Endothelial cell of umbilical vein (primary cell): Measurements from ENCODE around the gene NUDT21. TPM values are rescaled to one million over a fixed set of nuclear protein-coding genes. Genes with fewer than 3 reads are reported as not detected.

ENCODE experiments used
- BruUV-seq: library from RNA; stranded (reverse); fragments of 400-500 nt; replicated peaks from 2 replicates; lab custom pipeline; 2021; lab: Mats Ljungman, UMichigan
- CTCF ChIA-PET: fragments of 300-600, 350-600 bp; sonication (Branson Sonifier 250); formaldehyde crosslinking; loops from one replicate; lab custom pipeline; 2021; ENCODE audit warnings: antibody characterized with exemption, inconsistent platforms; lab: Charles Lee
- POLR2A ChIA-PET: fragments of 300-600, 350-600 bp; sonication (Branson Sonifier 250); formaldehyde crosslinking; loops from one replicate; lab custom pipeline; 2021; ENCODE audit warnings: antibody characterized with exemption, inconsistent platforms; lab: Charles Lee
- DNase-seq: peaks from one replicate; pipeline ENCODE4 v3.0.0-alpha.2; 2011; ENCODE audit warnings: low read depth, low spot score
- FAIRE-seq: peaks from 2 replicates; lab custom pipeline; 2011; peaks lifted over from hg19 to GRCh38; lab: Jason Lieb, UNC
- H2AFZ ChIP-seq: 2 replicates; pipeline ENCODE4 v1.6.0; 2012; ENCODE audit warnings: low read depth, low read length, control low read depth, inconsistent platforms
- H3K27ac ChIP-seq: 2 replicates; pipeline ENCODE4 v1.5.1; 2011; ENCODE audit warnings: low read depth, mild to moderate bottlenecking, control low read depth, low read length, moderate library complexity; ENCODE audit not compliant: insufficient read depth
- H3K27me3 ChIP-seq, 2 experiments: 2 replicates each; pipeline versions ENCODE4 v1.6.0 to v1.6.1; 2011; ENCODE audit warnings: low read length in 2 of 2, mixed read lengths in 1 of 2; ENCODE audit not compliant: control insufficient read depth in 2 of 2, insufficient read depth in 2 of 2
- H3K36me3 ChIP-seq, 2 experiments: 2 replicates in 1 of 2; 3 replicates in 1 of 2; pipeline ENCODE4 v1.5.1; 2011; ENCODE audit warnings: low read length in 2 of 2, mild to moderate bottlenecking in 1 of 2, moderate library complexity in 1 of 2; ENCODE audit not compliant: control insufficient read depth in 2 of 2, insufficient read depth in 2 of 2; ENCODE audit errors: extremely low read depth in 1 of 2
- H3K4me1 ChIP-seq: 3 replicates; pipeline ENCODE4 v1.5.1; 2011; ENCODE audit warnings: mild to moderate bottlenecking, low read length; ENCODE audit not compliant: control insufficient read depth, insufficient read depth; ENCODE audit errors: extremely low read depth
- H3K4me2 ChIP-seq: 2 replicates; pipeline ENCODE4 v1.6.1; 2011; ENCODE audit warnings: low read length, control low read depth, mixed read lengths; ENCODE audit not compliant: insufficient read depth
- H3K4me3 ChIP-seq, 3 experiments: fragments of 200-600 bp in 1 of 3; sonication (generic), shearing (Covaris generic) in 1 of 3; replicated peaks in 1 of 3; 2 replicates each; pipeline ENCODE4 v1.5.1; 2011 to 2016; ENCODE audit warnings: control low read depth in 3 of 3, low read length in 3 of 3, mild to moderate bottlenecking in 2 of 3, inconsistent platforms in 1 of 3, low read depth in 1 of 3, moderate library complexity in 1 of 3; ENCODE audit not compliant: insufficient read depth in 1 of 3
- H3K79me2 ChIP-seq: 2 replicates; pipeline ENCODE4 v1.6.0; 2012; ENCODE audit warnings: low read length, inconsistent platforms; ENCODE audit not compliant: control insufficient read depth, insufficient read depth
- H3K9ac ChIP-seq: replicated peaks from 2 replicates; pipeline ENCODE3; 2011; ENCODE audit warnings: low read length, control low read depth; ENCODE audit not compliant: insufficient read depth; ENCODE audit errors: extremely low read depth
- H3K9me1 ChIP-seq: replicated peaks from 3 replicates; pipeline ENCODE4 v1.6.0; 2011; ENCODE audit warnings: mild to moderate bottlenecking, low read length; ENCODE audit not compliant: control insufficient read depth, insufficient read depth; ENCODE audit errors: extremely low read depth
- H3K9me3 ChIP-seq: replicated peaks from 2 replicates; pipeline ENCODE4 v1.5.1; 2012; ENCODE audit warnings: low read length, inconsistent platforms; ENCODE audit not compliant: control insufficient read depth, insufficient read depth
- H4K20me1 ChIP-seq: replicated peaks from 2 replicates; pipeline ENCODE3; 2011; ENCODE audit warnings: mild to moderate bottlenecking, low read length; ENCODE audit not compliant: control insufficient read depth, insufficient read depth; ENCODE audit errors: extremely low read depth
- EZH2 ChIP-seq: IDR thresholded peaks from 2 replicates; pipeline ENCODE4 v1.6.1; 2012; ENCODE audit warnings: borderline replicate concordance, low read depth, mild to moderate bottlenecking, moderate library complexity, low read length, inconsistent platforms; ENCODE audit not compliant: severe bottlenecking
- FOS ChIP-seq: IDR thresholded peaks from 2 replicates; pipeline ENCODE4 v1.6.1; 2011; ENCODE audit warnings: mild to moderate bottlenecking, low read length, moderate library complexity, borderline replicate concordance; ENCODE audit not compliant: insufficient read depth
- GATA2 ChIP-seq: IDR thresholded peaks from 2 replicates; pipeline ENCODE4 v1.7.0; 2011; ENCODE audit warnings: low read depth, mild to moderate bottlenecking, moderate library complexity, mixed read lengths, low read length; ENCODE audit not compliant: insufficient read length, insufficient read depth
- JUN ChIP-seq: IDR thresholded peaks from 2 replicates; pipeline ENCODE4 v1.6.1; 2011; ENCODE audit warnings: borderline replicate concordance, low read depth; ENCODE audit not compliant: insufficient read length, insufficient read depth
- MYC ChIP-seq: IDR thresholded peaks from one replicate; pipeline ENCODE4 v1.6.1; 2011; ENCODE audit warnings: mild to moderate bottlenecking, low read depth, low read length
- POLR2A ChIP-seq: IDR thresholded peaks from 2 replicates; pipeline ENCODE4 v1.6.1; 2012; ENCODE audit warnings: low read depth, mild to moderate bottlenecking, control low read depth, low read length
- POLR2AphosphoS5 ChIP-seq: IDR thresholded peaks from 2 replicates; pipeline ENCODE4 v1.6.1; 2012; ENCODE audit warnings: low read depth, mild to moderate bottlenecking, control low read depth, low read length, moderate library complexity; ENCODE audit not compliant: insufficient read depth
- dilution Hi-C: fragments of 300-500 bp; cut with MboI; formaldehyde crosslinking; loops from one replicate; pipeline ENCODE4 v1.15.0; 2019; ENCODE audit warnings: low sequenced_read_pairs; ENCODE audit not compliant: extremely low pct_ligation_motif_present
- intact Hi-C: fragments of 100-400 bp; cut with micrococcal nuclease; formaldehyde crosslinking; loops from one replicate; pipeline ENCODE4 v1.10.0; 2022
- polyA plus RNA-seq, 4 experiments: library from polyadenylated mRNA; depleted of rRNA in 3 of 4; stranded (reverse) in 3 of 4; unstranded in 1 of 4; fragments of >200 nt; gene quantifications; 2 replicates each; pipeline versions ENCODE4 v1.2.1 to v1.2.3, GENCODE V29; 2011 to 2012; ENCODE audit warnings: missing spikeins in 1 of 4
- total RNA-seq: library from RNA; stranded (reverse); gene quantifications from 2 replicates; pipeline ENCODE4 v1.2.3, GENCODE V29; 2021
- TF ChIP-seq, protein P1 (sequence below): IDR thresholded peaks from 2 replicates; pipeline ENCODE4 v1.6.1; 2011; ENCODE audit not compliant: insufficient read depth, insufficient read length
- TF ChIP-seq, protein P2 (sequence below), 2 donors: IDR thresholded peaks; 1 replicate in 1 of 2; 2 replicates in 1 of 2; pipeline ENCODE4 v1.5.1; 2011; ENCODE audit warnings: low read length in 2 of 2, mild to moderate bottlenecking in 2 of 2, moderate library complexity in 2 of 2, control low read depth in 1 of 2, inconsistent platforms in 1 of 2, low read depth in 1 of 2; ENCODE audit not compliant: insufficient read depth in 1 of 2; ENCODE audit errors: extremely low read depth in 1 of 2

NUDT21 gene
- total and polyA plus RNA-seq, 2 donors (not counting 3 experiments of a cell fraction or from before 2014, with no cell fraction given), result 56.4 to 158 TPM

DNA sequence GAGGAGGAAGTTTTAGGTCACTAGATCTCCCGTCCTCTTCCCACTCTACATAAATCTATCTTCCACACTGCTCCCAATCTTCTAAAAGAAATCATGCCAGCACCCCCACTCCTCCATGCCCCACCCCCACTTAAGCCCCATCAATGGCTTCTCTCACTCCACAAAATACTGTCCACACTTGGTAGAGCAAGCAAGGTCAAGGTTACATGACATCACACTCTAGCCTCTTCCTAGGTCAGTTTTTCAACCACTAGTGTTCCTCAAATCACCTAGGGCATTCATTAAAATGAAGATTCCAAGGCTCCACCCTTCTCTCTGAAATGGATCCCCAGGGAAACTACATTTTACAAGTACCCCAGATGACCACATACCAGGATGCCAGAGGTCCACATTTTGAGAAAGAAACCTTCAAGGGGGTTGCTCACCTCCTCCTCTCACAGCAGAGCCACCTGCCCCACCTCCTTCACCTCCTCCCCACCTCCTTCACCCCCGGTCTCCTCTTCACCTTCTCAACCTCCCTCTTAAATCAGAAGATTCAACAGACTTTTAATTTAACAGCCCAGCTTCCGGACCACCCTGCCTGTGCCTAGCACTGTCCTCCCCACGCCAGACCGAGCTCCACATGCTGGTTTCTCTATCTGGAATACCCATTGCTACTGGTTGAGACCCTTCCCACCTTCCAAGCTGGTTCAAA, 29.0 kb downstream of the NUDT21 start:
- Histone ChIP-seq H3K9me1 (no peaks in the 10 kb centered on the region), H3K9me3 (no peaks in the 10 kb centered on the region), H3K36me3 (no peaks in the 10 kb centered on the region), H3K9ac (no peak overlapping the region), H3K27ac (no peak overlapping the region), H3K27me3 (no peaks in the 10 kb centered on the region), H3K4me2 (no peak overlapping the region), H3K4me3 (no peak overlapping the region), H4K20me1 (peaks cover 2% of the 10 kb centered on the region), H3K4me1 (peaks cover 13% of the 10 kb centered on the region), H2AFZ (no peak overlapping the region), H3K79me2 (peaks cover 71% of the 10 kb centered on the region)
- no peak for FAIRE-seq
- no peak for DNase-seq
- ChIA-PET CTCF (no interaction called here), POLR2A (no interaction called here)
- BruUV-seq, result no TSS peak
- dilution Hi-C loops (no loop called here), intact Hi-C loops (no loop called here)
- no peak for TF ChIP-seq EZH2
- no peak for TF ChIP-seq POLR2AphosphoS5
- TF ChIP-seq FOS, result no peak
- no peak for TF ChIP-seq MYC
- TF ChIP-seq POLR2A, result no peak
- TF ChIP-seq, protein P1, sequence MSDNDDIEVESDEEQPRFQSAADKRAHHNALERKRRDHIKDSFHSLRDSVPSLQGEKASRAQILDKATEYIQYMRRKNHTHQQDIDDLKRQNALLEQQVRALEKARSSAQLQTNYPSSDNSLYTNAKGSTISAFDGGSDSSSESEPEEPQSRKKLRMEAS, result no peak

DNA sequence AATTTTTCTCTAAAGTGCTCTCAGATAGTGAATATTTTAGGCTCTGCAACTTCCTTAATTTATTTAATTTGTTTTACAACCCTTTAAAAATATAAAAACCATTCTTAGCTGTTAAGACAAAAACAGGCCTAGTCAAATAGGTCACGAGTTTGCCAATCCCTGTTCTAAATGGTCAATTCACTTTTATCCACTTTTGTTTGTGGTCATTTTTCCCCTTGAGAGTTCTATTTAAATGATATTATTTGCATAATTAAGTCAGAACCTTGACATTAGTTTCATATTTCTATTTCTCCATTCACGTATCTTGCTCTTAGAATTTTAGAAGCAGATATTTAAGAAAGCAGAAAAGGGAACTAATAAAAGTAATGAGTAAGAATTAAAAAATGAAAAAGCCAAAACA, 29.8 kb downstream of the NUDT21 start:
- Histone ChIP-seq H4K20me1 (peaks cover 2% of the 10 kb centered on the region), H3K9me1 (no peaks in the 10 kb centered on the region), H2AFZ (no peak overlapping the region), H3K9me3 (no peaks in the 10 kb centered on the region), H3K79me2 (peaks cover 76% of the 10 kb centered on the region), H3K27me3 (no peaks in the 10 kb centered on the region), H3K9ac (no peak overlapping the region), H3K36me3 (no peaks in the 10 kb centered on the region), H3K4me3 (no peak overlapping the region), H3K27ac (no peak overlapping the region), H3K4me1 (peaks cover 13% of the 10 kb centered on the region), H3K4me2 (no peak overlapping the region)
- POLR2A ChIA-PET, result no interaction called here
- dilution Hi-C loops (no loop called here), intact Hi-C loops (no loop called here)
- no TSS peak for BruUV-seq
- DNase-seq (no peak), FAIRE-seq (no peak)
- CTCF ChIA-PET, result no interaction called here
- TF ChIP-seq MYC, result no peak
- TF ChIP-seq POLR2AphosphoS5, result no peak
- no peak for TF ChIP-seq GATA2
- TF ChIP-seq, protein P1, result no peak
- TF ChIP-seq POLR2A, result no peak
- TF ChIP-seq FOS, result no peak
- TF ChIP-seq EZH2, result no peak
- TF ChIP-seq, protein P2, sequence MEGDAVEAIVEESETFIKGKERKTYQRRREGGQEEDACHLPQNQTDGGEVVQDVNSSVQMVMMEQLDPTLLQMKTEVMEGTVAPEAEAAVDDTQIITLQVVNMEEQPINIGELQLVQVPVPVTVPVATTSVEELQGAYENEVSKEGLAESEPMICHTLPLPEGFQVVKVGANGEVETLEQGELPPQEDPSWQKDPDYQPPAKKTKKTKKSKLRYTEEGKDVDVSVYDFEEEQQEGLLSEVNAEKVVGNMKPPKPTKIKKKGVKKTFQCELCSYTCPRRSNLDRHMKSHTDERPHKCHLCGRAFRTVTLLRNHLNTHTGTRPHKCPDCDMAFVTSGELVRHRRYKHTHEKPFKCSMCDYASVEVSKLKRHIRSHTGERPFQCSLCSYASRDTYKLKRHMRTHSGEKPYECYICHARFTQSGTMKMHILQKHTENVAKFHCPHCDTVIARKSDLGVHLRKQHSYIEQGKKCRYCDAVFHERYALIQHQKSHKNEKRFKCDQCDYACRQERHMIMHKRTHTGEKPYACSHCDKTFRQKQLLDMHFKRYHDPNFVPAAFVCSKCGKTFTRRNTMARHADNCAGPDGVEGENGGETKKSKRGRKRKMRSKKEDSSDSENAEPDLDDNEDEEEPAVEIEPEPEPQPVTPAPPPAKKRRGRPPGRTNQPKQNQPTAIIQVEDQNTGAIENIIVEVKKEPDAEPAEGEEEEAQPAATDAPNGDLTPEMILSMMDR (IDR thresholded peaks at IDR 0.05; ENCODE audit: extremely low read depth in 1 of 2, insufficient read depth in 1 of 2, low read depth in 1 of 2, low read length in 2 of 2), result no peak
- TF ChIP-seq JUN, result no peak
